DND-41 (cell line): ENCODE data around the gene UNC79.

Experiments
- ATAC-seq: fragments of 200-7000 bp; cut with Tn5 transposase; 3 replicates; pipeline ENCODE4 v1.9.1; 2021; ENCODE audit warnings: low read depth; ENCODE audit not compliant: insufficient read depth
- DNase-seq: peaks from one replicate; pipeline ENCODE4 v3.0.0-alpha.2; 2020
- H2AFZ ChIP-seq: 2 replicates; pipeline ENCODE4 v1.6.0; 2012; ENCODE audit warnings: low read depth, low read length
- H3K27ac ChIP-seq: 2 replicates; pipeline ENCODE4 v1.5.1; 2012; ENCODE audit warnings: low read length, inconsistent platforms
- H3K27me3 ChIP-seq: fragments of 200-600 bp; sonication (generic); 2 replicates; pipeline ENCODE4 v1.6.0; 2012; ENCODE audit warnings: low read length, mild to moderate bottlenecking, inconsistent platforms; ENCODE audit not compliant: insufficient read depth, poor library complexity
- H3K36me3 ChIP-seq: 2 replicates; pipeline ENCODE4 v1.5.1; 2012; ENCODE audit warnings: low read length, inconsistent platforms; ENCODE audit not compliant: insufficient read depth
- H3K4me1 ChIP-seq: 2 replicates; pipeline ENCODE4 v1.5.1; 2012; ENCODE audit warnings: mild to moderate bottlenecking, low read length; ENCODE audit not compliant: insufficient read depth
- H3K4me2 ChIP-seq: 2 replicates; pipeline ENCODE4 v1.6.0; 2012; ENCODE audit warnings: mild to moderate bottlenecking, moderate library complexity, low read length, inconsistent platforms; ENCODE audit not compliant: insufficient read depth
- H3K4me3 ChIP-seq, 2 experiments: fragments of 200-600 bp in 1 of 2; shearing (Covaris generic) in 1 of 2; 2 replicates each; pipeline ENCODE4 v1.5.1; 2012 to 2016; ENCODE audit warnings: inconsistent platforms in 2 of 2, low read length in 2 of 2, mild to moderate bottlenecking in 2 of 2, low read depth in 1 of 2, moderate library complexity in 1 of 2
- H3K79me2 ChIP-seq: 2 replicates; pipeline ENCODE4 v1.6.0; 2012; ENCODE audit warnings: low read length, inconsistent platforms; ENCODE audit not compliant: insufficient read depth
- H3K9ac ChIP-seq: 2 replicates; pipeline ENCODE4 v1.6.0; 2012; ENCODE audit warnings: low read depth, mild to moderate bottlenecking, inconsistent platforms, low read length, moderate library complexity
- H3K9me3 ChIP-seq: 2 replicates; pipeline ENCODE4 v1.5.1; 2012; ENCODE audit warnings: low read length, moderate library complexity, mild to moderate bottlenecking, inconsistent platforms; ENCODE audit not compliant: insufficient read depth, severe bottlenecking
- H4K20me1 ChIP-seq: 2 replicates; pipeline ENCODE4 v1.6.0; 2012; ENCODE audit warnings: low read length; ENCODE audit not compliant: insufficient read depth
- EZH2 ChIP-seq: IDR thresholded peaks from 3 replicates; pipeline ENCODE4 v1.6.1; 2012; ENCODE audit warnings: borderline replicate concordance, low read depth, mild to moderate bottlenecking, moderate library complexity, low read length, inconsistent platforms; ENCODE audit not compliant: severe bottlenecking
- TF ChIP-seq, protein P1 (sequence below): IDR thresholded peaks from 2 replicates; pipeline ENCODE4 v1.5.1; 2012; ENCODE audit warnings: borderline replicate concordance, low read length, moderate library complexity, mild to moderate bottlenecking; ENCODE audit not compliant: poor library complexity, severe bottlenecking; ENCODE audit errors: extremely low read depth

The UNC79 gene

GRCh38 chr14:93582516-93582915, 151.8 kb downstream of the UNC79 start:
- Histone ChIP-seq H3K4me1 (no peaks in the 10 kb centered on the region), H3K9ac (no peak overlapping the region), H3K79me2 (no peaks in the 10 kb centered on the region), H3K27me3 (no peaks in the 10 kb centered on the region), H2AFZ (no peak overlapping the region), H4K20me1 (no peaks in the 10 kb centered on the region), H3K4me2 (no peak overlapping the region), H3K27ac (no peak overlapping the region), H3K4me3 (no peak overlapping the region), H3K36me3 (no peaks in the 10 kb centered on the region), H3K9me3 (no peaks in the 10 kb centered on the region)
- TF ChIP-seq EZH2, result no peak
- TF ChIP-seq, protein P1, sequence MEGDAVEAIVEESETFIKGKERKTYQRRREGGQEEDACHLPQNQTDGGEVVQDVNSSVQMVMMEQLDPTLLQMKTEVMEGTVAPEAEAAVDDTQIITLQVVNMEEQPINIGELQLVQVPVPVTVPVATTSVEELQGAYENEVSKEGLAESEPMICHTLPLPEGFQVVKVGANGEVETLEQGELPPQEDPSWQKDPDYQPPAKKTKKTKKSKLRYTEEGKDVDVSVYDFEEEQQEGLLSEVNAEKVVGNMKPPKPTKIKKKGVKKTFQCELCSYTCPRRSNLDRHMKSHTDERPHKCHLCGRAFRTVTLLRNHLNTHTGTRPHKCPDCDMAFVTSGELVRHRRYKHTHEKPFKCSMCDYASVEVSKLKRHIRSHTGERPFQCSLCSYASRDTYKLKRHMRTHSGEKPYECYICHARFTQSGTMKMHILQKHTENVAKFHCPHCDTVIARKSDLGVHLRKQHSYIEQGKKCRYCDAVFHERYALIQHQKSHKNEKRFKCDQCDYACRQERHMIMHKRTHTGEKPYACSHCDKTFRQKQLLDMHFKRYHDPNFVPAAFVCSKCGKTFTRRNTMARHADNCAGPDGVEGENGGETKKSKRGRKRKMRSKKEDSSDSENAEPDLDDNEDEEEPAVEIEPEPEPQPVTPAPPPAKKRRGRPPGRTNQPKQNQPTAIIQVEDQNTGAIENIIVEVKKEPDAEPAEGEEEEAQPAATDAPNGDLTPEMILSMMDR, result no peak
- no peak for DNase-seq
- no peak for ATAC-seq

DNA sequence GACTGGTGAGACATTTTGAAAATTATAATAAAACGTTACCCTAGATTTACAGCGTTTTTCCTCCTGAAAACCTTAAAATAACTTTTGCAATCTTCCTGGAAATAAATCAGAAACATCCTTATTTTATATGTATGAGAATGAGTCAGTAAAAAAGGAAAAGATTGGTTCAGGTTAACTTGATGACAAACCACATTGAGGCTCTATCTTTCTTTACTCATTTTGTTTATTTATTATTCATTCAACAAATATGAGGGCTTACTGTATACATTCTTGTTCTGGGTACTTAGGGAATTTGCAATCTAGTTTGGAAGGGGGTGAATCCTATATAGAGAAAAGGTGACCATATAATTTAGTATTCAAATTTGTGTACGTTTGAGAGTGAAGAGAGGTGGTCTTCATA, 156.6 kb downstream of the UNC79 start:
- no peak overlapping the region for H3K9ac ChIP-seq
- no peak for DNase-seq
- H3K79me2 ChIP-seq, result no peaks in the 10 kb centered on the region
- H3K27me3 ChIP-seq, result peaks cover 9% of the 10 kb centered on the region
- no peaks in the 10 kb centered on the region for H3K9me3 ChIP-seq
- TF ChIP-seq, protein P1, result no peak
- no peak for TF ChIP-seq EZH2
- H3K27ac ChIP-seq, result no peak overlapping the region
- no peaks in the 10 kb centered on the region for H3K4me1 ChIP-seq
- no peaks in the 10 kb centered on the region for H3K36me3 ChIP-seq
- no peak overlapping the region for H2AFZ ChIP-seq
- H3K4me3 ChIP-seq, result no peak overlapping the region
- ATAC-seq, result no peak
- no peaks in the 10 kb centered on the region for H4K20me1 ChIP-seq
- H3K4me2 ChIP-seq, result no peak overlapping the region

DNA sequence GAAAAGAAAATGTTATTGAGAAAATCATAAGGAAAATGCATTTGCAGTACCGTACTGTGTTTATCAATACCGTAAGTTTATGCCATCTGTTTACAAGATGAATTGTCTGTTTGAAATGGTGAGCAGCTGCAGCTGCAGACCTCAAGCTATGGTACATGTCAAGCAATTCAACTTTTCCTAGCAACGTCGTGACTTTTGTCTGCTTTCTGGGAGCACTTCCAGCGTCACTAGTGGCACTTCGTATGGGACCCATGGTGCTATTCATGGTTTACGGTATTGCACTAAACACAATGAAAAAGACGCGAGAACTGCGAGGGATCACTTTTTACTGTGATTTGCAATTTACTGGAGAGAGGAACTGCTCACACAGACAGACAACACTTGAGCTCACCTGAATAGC, 160.8 kb downstream of the UNC79 start:
- H3K27ac ChIP-seq, result no peak overlapping the region
- no peak overlapping the region for H2AFZ ChIP-seq
- no peak overlapping the region for H3K9ac ChIP-seq
- ATAC-seq, result no peak
- H3K4me3 ChIP-seq, result no peak overlapping the region
- no peaks in the 10 kb centered on the region for H4K20me1 ChIP-seq
- H3K4me2 ChIP-seq, result no peak overlapping the region
- no peak for DNase-seq
- no peaks in the 10 kb centered on the region for H3K9me3 ChIP-seq
- TF ChIP-seq, protein P1, result no peak
- no peak for TF ChIP-seq EZH2
- no peaks in the 10 kb centered on the region for H3K36me3 ChIP-seq
- peaks cover 9% of the 10 kb centered on the region for H3K27me3 ChIP-seq
- no peaks in the 10 kb centered on the region for H3K4me1 ChIP-seq
- H3K79me2 ChIP-seq, result no peaks in the 10 kb centered on the region

- H3K36me3 ChIP-seq, result no peaks in the 10 kb centered on the region
- no peaks in the 10 kb centered on the region for H3K79me2 ChIP-seq
- no peak overlapping the region for H3K4me3 ChIP-seq
- DNase-seq (no peak), ATAC-seq (no peak)
- no peaks in the 10 kb centered on the region for H3K4me1 ChIP-seq
- no peak overlapping the region for H3K4me2 ChIP-seq
- TF ChIP-seq, protein P1, result no peak
- TF ChIP-seq EZH2, result no peak
- peaks cover 9% of the 10 kb centered on the region for H3K27me3 ChIP-seq
- no peak overlapping the region for H3K9ac ChIP-seq
- H4K20me1 ChIP-seq, result no peaks in the 10 kb centered on the region
- H3K27ac ChIP-seq, result no peak overlapping the region
- H3K9me3 ChIP-seq, result no peaks in the 10 kb centered on the region
- no peak overlapping the region for H2AFZ ChIP-seq
These were observed 162.0 kb downstream of the UNC79 start for GRCh38 chr14:93592786-93593185.
